Stimulated activated CD8-positive, alpha-beta memory T cell treated with anti-CD3 and anti-CD28 coated beads, Interleukin-7, amount 100 ng/mL, for 4 hours (primary cell): ENCODE data around the gene QSOX2.

Experiments used
- DNase-seq, 2 donors: peaks; one replicate each; pipeline ENCODE4 v3.0.0-alpha.2; 2020; ENCODE audit warnings: low read depth in 2 of 2

QSOX2 gene

DNA sequence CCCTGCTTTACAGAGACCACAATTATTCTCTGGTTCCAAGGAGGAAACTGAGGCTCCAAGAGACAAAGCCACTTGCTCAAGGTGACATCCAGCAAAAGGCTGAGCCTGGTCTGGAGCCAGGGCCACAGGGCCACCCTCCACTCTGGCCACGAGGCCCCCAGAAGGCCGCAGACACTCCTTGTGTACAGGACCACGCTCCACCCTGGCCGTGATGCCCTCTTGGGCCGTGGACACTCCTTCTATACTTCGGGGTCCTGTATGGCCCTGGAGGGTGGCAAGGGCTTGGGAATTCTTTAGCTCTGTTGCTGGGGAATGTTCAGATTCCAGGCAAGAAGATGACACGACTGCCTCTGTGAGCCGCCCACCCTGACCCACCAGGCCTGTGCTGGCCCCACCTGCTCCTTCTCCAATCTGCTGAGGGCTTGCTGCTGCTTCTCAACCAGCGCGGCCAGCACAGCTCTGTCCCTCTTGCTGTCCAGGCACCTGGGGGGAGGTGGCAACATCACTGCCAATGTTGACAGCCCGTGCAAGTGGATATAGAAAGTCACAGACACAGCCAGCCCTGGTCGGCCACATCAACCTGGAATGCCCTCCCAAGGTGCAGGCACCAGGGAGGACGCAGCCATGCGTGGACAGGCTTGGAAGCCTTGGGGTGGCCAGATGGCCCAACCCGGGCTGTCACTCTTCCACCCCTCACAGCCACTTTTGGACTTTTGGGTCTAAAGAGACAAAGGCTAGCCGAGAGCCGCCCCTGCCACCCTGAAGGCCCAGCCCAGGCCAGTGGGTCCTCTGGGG lies 20.1 kb upstream of the QSOX2 start:
- DNase-seq = no peak

DNA sequence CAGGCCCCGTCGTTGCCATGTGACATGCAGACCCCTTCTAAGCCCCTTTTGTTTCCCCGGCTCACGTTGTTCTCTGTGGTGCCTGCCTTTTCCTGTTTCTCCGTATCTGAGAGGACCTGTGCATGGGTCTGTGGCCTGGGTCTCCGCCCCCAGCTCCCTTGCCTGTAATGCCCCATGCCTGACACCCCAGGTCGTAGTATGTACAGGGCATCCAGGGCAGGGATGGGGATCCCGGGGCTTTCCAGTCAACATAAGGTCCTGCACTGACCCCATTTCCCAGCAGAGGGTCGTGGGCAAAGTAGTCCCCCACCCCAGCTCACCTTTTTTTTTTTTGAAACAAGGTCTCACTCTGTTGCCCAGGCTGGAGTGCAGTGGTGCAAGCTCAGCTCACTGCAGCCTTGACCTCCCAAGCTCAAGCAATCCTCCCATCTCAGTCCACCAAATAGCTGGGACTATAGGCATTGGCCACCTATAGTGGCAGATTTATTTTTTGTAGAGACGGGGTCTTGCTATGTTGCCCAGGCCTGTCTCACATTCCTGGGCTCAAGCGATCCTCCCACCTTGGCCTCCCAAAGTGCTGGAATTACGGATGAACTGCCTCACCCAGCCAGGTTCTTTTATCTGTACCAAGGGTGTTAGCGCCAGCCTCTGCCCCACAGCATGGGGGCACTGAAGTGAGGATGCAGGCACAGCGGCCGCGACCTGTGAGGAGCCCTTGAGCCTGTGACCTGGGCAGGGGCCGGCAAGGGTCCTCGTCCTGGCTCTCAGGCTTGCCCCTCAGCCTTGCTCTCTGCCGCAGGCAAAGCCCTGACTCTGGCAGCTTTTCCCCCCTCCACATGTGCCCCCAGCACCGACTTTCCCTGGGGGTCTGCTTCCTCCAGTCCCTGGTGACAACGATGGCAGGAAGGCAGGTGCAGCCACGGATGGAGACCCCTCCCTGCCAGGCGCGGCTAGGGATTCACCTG lies 19.1 kb upstream of the QSOX2 start:
- DNase-seq = no peak

DNA sequence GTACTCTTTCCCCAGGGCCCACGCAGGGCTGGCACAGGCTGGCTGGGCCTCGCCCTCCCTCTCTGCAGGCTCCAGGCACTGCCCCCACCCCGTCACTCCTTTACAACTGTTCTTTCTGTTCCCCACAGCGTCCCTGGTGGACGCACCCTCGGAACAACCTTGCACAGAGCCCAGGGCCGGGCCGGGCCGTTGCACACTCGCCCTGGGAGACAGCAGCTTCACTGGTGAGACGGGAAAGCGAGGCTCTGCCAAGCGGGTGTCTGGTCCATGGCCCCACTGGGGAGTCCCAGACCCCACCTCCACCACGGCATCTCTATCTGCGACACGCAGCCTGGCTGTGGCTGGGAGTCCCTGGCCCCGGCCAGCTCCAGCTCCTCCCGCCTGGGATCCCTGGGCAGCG lies 18.4 kb upstream of the QSOX2 start:
- DNase-seq = no peak

DNA sequence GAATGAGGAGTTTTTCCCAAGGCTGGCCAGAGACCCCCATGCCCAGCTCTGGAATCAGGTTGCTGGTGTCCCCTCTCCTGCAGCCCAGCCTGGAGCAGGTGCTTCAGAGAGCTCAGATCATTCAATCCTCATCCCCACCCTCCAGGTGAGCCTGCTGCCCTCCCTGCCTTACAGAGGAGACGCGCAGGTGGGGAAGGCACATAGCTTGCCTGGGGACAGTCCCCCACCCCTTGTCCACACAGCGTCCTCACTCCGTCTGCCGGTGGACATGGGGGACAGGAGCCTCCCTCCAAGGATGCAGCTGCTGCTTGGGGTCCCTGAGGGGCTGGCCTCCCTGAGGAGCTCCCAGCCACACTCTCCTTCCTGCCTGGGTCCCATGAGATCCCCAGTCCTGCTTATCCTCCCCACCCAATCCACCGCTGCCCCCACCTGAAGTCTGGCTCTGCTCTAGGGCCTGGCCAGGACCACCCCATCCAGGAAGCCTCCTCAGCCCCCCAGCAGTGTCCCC lies 17.1 kb upstream of the QSOX2 start:
- no peak for DNase-seq

DNA sequence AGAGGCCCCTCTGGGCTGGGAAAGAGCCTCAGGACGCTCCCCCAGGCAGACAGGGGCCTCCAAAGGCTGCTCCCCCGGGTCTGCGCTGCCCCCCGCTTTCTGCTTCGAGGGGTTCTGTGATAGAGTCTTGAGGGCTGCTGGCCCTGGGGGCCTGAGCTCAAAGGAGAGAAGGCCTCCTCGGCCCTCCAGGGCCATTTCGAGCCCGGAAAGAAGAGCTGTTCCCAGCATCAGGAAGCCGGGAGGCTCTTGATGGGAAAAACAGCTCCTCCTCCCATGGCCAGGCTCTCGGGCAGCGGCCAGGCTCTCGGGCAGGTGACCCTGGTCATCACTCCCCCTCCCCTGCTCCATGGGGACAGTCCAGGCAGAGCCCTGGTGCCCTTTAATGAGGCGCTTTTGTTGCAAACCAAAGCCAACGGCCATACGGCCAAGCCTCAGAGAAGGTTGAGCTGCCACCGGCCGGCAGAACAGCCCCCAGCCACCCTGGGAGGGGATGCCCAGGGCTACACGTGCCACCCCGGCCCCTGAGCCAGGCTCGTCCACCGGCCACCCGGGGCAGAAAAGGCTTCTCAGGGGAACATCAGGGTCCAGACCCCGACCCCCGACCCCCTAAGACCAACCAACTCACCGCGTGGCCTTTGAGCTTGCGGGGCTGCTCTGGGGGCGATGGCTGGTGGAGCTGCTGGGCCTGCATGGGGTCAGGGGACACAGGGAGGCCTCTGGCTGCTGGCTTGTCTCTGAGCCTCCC lies 16.2 kb upstream of the QSOX2 start:
- no peak for DNase-seq

DNA sequence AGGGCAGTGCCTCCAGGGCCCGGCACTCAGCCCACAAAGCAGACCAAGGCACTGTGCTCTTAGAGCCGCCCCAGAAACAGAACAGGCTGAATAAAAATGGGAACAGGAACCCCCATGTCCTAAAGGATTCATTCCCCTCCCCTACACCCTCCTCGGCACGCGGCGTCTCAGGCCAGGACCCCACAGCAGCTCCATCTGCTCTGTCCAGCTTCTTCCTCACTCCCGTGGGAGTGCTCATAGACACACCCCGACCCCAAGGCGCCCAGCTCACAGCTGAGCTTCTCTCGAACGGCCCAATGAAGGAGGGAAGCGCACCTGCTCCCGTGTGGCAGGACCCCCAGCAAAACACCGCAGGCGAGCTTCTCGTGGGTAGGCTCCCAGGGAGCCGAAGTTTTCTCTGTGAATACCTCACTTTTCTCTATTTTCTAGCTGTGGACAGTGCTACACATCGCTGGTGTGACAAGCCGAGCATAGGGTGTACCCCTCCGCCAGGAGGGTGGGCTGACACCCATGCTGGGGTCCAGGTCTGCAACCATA lies 15.4 kb upstream of the QSOX2 start:
- no peak for DNase-seq

DNA sequence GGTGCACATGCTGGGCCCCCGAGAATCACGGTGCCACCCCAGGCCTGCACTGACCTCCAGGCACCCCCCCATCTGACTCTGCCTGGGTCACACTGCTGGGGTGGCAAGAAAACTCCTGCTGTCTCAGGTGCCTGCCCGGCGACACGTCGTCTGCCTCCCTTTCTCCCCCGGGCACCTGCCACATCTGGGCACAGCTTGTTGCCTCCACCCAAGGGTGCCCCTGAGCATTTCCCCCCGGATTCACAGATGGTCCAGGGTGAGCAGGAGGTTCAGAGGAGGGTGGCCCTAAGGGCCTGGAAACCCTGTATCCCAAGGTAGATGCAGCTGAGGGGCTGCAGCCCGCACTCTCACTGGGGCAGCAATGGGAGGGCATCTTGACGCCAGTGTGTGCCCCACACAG lies 14.9 kb upstream of the QSOX2 start:
- no peak for DNase-seq

DNA sequence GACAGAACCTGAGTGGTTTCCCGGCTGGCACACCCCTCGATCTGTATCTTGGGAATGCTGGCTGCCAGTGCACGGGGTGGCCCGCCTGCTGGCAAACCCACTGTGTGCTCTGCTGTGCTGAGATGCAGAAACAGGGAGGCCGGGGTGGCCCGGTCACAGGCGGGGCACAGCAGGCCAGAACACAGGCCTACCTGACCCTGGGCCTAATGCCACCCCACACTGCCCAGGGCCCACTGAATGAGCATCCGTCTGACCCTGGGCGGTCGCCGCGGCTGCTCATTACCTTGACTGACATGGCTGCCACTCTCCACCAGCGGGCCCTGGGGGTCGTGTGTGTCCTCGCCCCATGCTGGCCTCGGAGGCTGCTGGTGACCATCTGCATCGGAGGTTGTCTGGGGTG lies 14.2 kb upstream of the QSOX2 start:
- DNase-seq = no peak

DNA sequence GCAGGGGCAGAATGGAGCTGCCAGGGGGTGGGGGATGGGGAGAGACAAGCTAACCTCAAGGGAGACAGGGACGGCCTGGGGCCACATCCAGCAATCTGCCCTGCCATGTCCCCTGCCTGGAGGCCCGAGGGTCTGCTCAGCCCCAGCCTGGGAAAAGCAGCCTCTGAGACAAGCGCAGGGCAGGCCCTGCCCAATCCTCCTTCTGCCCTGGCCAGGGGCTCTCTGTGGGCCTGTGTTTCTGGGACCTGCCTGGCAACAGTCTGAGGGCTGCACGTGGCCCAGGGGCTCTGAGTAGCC lies 13.9 kb upstream of the QSOX2 start:
- no peak for DNase-seq

DNA sequence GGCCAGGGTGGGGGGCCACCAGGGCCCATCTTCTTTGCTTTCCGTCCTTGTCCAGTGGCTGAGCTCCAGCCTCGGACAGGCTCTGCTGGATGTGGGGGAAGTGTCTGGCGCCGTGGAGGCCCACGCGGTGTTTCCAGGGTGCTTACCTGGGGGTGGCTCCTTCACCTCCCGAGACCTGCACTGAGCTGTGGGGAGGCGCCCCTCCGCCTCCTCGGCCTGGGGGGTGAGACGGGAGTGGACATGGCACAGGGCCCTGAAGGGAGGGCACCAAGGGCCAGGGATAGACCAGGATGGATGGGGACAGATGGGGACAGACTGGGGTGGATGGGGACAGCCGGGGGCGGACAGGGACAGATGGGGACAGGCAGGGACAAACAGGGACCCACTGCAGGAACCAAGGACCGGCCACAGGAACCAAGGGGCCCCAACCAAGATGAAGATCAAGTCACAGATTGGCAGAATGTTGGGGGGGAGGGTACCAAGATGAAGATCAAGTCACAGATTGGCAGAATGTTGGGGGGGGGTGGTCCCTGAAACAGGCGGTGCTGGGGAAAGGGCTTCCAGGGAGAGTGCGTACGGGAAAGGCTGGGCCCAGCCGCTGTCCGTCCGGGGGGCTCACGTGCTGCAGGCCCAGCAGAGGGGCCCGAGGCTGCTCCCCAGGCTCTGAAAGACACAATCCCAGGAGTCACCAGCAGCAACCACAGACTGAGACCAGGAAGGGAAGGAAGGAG lies 13.3 kb upstream of the QSOX2 start:
- no peak for DNase-seq

DNA sequence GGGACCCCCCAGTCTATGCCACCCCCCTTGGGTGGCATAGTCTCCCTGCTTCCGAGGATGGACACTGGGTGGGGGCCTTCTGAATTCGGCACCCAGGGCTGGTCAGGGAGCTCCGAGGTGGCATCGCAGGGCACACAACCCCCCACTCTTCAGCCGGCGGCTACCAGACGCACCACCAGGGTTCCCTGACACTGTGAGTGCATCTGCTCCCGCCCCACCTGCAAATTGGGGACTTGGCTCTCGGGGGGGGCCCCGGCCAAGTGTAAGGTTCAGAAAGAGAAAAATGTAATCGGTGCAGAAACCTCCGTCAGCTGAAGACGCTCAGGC lies 12.7 kb upstream of the QSOX2 start:
- no peak for DNase-seq

DNA sequence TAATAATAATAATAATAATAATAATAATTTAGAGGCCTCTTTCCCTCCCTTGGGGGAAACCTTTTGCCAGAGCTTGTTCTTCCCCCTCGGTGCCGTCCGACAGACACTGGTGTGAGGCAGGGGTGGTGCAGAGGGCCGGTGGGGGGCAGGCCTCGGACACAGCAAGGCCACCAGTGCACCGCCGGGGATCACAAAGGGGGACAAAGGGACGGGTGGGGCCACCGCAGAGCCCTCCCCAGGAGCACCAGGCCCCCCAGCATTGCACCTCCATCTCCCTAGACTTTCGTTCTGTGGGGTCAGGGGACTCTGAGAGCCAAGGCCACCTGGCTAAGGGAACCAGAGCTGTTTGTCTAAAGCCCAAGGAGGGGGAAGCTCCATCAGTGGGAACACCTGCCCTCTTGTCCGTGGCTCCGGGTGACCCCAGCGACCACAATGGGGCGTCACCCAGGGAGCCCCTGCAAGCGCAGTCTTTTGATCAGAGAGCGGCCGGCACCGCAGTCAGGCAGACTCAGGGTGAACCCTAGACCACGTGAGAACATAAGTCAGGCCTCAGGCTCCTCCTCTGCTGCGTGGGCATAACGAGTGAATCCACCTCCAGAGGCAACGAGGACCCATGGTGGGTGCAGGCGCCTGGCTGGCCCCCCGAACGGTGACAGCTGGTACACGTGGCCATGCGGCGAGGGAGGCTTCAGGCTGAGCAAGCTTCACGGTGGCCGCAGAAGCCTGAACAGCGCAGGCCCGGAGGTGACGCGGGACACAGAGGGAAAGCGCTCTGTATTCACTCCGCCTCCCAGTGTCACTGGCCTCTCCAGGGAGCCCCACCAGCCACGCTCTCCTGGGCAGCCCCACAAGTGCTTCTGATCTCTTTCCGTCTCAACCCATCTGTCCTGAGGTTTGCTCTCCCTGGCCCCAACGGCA lies 12.0 kb upstream of the QSOX2 start:
- DNase-seq = no peak

DNA sequence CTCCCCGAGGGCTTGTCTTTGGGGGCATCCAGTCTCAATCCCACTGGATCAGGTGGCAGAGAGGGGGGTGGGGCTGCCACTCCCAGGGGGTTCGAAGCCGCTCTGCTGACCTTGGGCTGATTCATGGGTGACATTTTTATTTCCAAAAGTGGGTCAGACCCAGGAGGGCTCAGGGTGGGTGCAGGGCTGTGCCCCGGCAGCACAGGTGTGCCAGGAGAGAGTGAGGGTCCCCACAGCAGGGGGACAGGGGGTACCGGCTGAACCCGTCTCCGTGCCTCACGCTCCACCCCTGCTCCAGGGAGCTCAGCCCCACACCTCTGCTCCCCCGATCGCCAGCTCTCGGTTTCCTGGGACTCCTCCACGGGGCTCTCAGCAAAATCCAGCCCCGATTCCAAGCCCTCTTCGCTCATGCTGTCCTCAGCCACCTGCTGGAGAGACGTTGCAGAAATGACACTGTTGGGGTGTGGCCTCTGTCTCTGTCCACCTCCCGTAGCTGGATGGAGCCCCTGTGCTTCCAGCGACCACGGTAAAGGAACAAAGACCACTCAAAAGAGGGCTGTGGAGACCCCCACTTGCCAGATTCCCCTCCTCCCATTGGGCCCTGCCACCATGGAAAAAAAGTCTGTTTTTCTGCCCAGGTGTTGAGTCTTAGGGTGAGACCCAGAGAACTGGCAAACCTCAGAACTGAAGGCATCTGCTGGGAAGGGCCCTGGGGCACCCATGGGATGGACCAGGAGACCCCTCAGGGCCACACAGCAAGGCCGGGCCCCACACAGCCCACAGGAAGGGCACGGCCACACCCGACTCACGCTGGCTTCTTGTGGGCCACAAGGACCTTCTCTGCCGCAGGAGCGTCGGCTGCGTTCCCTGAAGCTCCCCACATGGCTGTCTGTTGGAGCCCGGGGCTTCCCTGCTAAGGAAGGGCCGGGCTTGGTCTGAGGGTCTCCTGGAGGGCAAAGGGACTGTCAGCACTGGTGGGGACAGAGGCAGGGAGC lies 10.6 kb upstream of the QSOX2 start:
- DNase-seq = no peak

DNA sequence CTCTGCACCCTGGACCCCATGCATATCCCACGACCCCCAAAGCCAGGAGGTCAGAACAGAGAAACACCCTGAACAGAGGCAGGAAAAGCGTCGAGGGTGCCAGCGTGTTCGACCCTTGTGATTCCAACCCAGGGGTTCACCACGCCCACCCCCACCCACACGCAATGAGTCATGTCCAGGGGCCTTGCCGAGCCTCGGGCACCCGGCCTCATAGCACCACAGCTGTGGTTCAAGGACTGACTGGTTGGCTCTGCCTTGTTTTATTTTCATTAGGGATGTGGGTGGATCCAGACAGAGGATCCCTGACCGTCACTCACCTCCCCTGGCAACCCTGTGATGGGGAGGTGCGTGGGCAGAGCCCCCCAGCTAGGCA lies 9.5 kb upstream of the QSOX2 start:
- DNase-seq = peak in 1 of 2 donors; percentile 22

DNA sequence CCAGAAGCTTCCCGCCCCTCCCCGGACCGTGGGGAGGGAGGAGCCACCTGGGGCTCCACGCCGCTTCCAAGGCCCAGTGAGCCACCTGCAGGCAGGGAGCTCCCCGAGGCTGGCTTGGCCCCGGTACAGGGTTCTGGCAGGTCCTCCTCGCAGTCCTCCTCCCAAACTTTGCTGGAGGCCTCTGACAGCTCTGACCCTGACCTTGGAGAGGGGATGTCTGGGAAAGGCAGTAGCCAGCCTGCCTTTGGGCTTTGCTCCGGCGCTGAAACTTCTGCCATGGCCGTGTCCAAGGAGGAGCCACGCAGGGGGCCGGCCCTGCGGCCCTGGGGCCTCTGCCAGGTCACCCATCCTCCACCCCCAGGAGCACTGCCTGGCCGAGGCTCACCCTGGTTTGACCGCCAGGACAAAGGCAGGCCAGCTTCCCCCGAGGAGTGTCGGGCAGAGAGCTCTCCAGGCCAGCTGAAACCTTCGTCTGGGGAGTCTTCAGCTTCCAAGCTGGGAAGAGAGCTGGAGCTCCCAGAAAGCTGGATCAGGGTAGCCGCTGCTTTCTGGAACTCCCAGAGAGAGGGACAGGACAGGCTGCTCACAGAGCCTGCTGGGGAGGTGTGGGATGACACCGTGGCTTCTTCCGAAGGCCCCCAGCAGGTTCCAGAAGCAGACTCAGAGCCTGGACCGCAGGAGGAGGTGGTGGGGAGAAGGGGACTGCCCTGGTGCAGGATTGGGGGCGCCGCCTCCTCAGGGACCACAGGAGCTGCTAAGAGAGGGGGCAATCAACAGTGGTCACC lies 9.0 kb upstream of the QSOX2 start:
- no peak for DNase-seq

DNA sequence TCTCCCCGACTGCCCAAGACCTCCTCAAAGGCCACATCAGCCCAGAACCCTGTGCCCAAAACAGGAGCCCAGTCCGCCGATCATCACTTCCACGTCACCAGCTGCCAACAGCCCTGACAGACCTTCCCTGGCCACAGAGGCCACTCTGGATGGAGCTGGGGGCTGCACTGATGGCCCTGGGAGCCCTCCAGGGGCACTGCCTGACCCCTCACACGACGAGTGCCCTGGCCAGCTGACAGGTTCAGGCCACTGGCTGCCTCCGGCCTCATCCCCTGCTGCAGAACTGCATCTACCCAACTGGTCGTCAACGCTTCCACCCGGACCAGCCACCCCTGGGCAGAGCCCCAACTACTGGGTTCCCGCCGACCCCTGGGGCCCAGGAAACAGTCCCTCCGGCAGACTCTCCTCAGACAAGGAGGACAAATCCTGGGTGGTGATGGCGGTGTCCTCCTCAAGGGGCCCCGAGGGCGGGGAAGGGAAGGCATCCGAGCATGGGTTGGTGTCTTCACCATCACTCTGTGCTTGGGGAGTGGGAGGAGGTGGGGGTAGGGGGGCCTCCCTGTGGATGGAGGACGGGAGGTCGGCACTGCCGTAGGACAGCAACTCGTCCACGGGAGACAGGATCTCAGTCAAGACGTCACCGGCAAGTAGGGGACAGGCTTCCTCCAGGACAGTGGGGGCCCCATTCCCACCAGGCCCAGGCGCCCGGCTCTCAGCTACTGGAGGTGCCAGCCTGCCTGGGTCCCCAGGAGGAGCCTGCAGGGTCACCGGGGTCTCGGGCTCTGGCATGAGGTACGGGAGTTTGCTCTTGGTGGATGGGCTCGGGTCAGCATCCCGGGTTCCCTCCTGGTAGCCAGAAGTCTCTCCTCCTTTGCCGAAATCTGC lies 7.9 kb upstream of the QSOX2 start:
- DNase-seq = no peak

DNA sequence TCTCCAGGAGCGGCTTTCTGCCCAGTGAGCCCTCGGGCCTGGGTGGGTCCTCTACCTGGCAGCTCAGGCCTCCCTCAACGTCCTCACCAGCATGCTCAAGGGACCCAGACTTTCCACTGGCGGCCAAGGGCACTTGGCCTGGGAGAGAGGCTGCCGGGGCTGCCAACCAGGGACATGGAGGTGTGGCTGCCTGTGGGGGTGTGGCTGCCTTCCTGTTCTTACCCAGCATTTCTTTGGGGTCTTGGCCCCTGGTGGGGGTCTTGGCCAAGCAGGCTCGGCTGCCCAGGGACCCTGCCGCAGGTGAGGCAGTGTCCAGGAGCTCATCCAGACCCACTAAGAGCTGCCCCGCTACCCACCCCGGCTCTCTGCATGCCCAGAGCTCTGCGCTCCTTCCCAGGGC lies 7.2 kb upstream of the QSOX2 start:
- no peak for DNase-seq
